BE2C (cell line): ENCODE measurements around the gene SRPRB.
"Not testable (repeated sequence)": the region's sequence is repeated elsewhere in the genome, so short reads cannot be mapped to it uniquely, and the experiment has no call there.

Source experiments
- DNase-seq: peaks from one replicate; pipeline ENCODE4 v3.0.0-alpha.2; 2020
- H3K27me3 ChIP-seq: fragments of 250-450 bp; sonication (Bioruptor Pico); 2 replicates; pipeline ENCODE4 v1.5.1; 2020; ENCODE audit warnings: mild to moderate bottlenecking
- H3K36me3 ChIP-seq: fragments of 250-450 bp; sonication (Bioruptor Pico); 2 replicates; pipeline ENCODE4 v1.5.1; 2020; ENCODE audit warnings: mild to moderate bottlenecking
- H3K4me1 ChIP-seq: fragments of 250-450 bp; sonication (Bioruptor Pico); 2 replicates; pipeline ENCODE4 v1.5.1; 2020
- H3K4me3 ChIP-seq: 2 replicates; pipeline ENCODE4 v1.5.1; 2011; ENCODE audit warnings: low read depth, low read length
- H3K9me3 ChIP-seq: fragments of 250-450 bp; sonication (Bioruptor Pico); 2 replicates; pipeline ENCODE4 v1.5.1; 2020
- CTCF ChIP-seq: IDR thresholded peaks from 2 replicates; pipeline ENCODE4 v1.5.1; 2012; ENCODE audit warnings: mild to moderate bottlenecking, low read depth, low read length

SRPRB gene

GRCh38 chr3:133776794-133777438 lies 28.7 kb upstream of the SRPRB start:
- no peak overlapping the region for H3K4me3 ChIP-seq
- no peak for TF ChIP-seq CTCF
- DNase-seq: no peak
- no peaks in the 10 kb centered on the region for H3K4me1 ChIP-seq
- no peaks in the 10 kb centered on the region for H3K9me3 ChIP-seq
- H3K27me3 ChIP-seq: peaks cover 29% of the 10 kb centered on the region
- no peaks in the 10 kb centered on the region for H3K36me3 ChIP-seq

GRCh38 chr3:133777807-133778568 lies 27.6 kb upstream of the SRPRB start:
- no peaks in the 10 kb centered on the region for H3K4me1 ChIP-seq
- no peak for DNase-seq
- H3K9me3 ChIP-seq: no peaks in the 10 kb centered on the region
- peaks cover 29% of the 10 kb centered on the region for H3K27me3 ChIP-seq
- no peak overlapping the region for H3K4me3 ChIP-seq
- H3K36me3 ChIP-seq: no peaks in the 10 kb centered on the region
- TF ChIP-seq CTCF: no peak

GRCh38 chr3:133779626-133780203 lies 25.9 kb upstream of the SRPRB start:
- Histone ChIP-seq H3K36me3 (no peaks in the 10 kb centered on the region), H3K4me3 (no peak overlapping the region), H3K27me3 (peaks cover 25% of the 10 kb centered on the region), H3K9me3 (no peaks in the 10 kb centered on the region), H3K4me1 (no peaks in the 10 kb centered on the region)
- DNase-seq: no peak
- no peak for TF ChIP-seq CTCF

- not testable (repeated sequence) for H3K9me3 ChIP-seq, H3K36me3 ChIP-seq, H3K4me3 ChIP-seq, H3K4me1 ChIP-seq, DNase-seq
- peaks cover 25% of the 10 kb centered on the region for H3K27me3 ChIP-seq
Observed at GRCh38 chr3:133780756-133781155, 24.9 kb upstream of the SRPRB start.

- TF ChIP-seq CTCF: no peak
- H3K4me1 ChIP-seq: no peaks in the 10 kb centered on the region
- no peak overlapping the region for H3K4me3 ChIP-seq
- H3K36me3 ChIP-seq: no peaks in the 10 kb centered on the region
- peaks cover 25% of the 10 kb centered on the region for H3K27me3 ChIP-seq
- DNase-seq: no peak
- no peaks in the 10 kb centered on the region for H3K9me3 ChIP-seq
Observed at GRCh38 chr3:133781570-133781969, 24.0 kb upstream of the SRPRB start.

- no peaks in the 10 kb centered on the region for H3K9me3 ChIP-seq
- no peak for TF ChIP-seq CTCF
- H3K4me1 ChIP-seq: no peaks in the 10 kb centered on the region
- no peaks in the 10 kb centered on the region for H3K36me3 ChIP-seq
- no peak overlapping the region for H3K4me3 ChIP-seq
- DNase-seq: no peak
- H3K27me3 ChIP-seq: peaks cover 20% of the 10 kb centered on the region
Observed at GRCh38 chr3:133782454-133782853, 23.2 kb upstream of the SRPRB start.
